SK-N-SH treated with all-trans-retinoic acid at 6 μM for 48 hours (cell line): Measurements from ENCODE around the gene EIF5B.

Source experiments
- ARNTL ChIP-seq: fragments of 450-650 bp; formaldehyde crosslinking; IDR thresholded peaks from 2 replicates; pipeline ENCODE4 v1.5.0; 2020; ENCODE audit warnings: low read depth, mild to moderate bottlenecking, moderate library complexity, borderline replicate concordance
- CSDC2 ChIP-seq: fragments of 250-450 bp; sonication (Bioruptor Pico); IDR thresholded peaks from 2 replicates; pipeline ENCODE4 v1.5.0; 2020; ENCODE audit warnings: mild to moderate bottlenecking, moderate library complexity
- ESRRG ChIP-seq: fragments of 250-450 bp; sonication (Bioruptor Pico); IDR thresholded peaks from 2 replicates; pipeline ENCODE4 v1.6.1; 2021; ENCODE audit warnings: mild to moderate bottlenecking
- ISL1 ChIP-seq: fragments of 250-450 bp; sonication (Bioruptor Pico); IDR thresholded peaks from 2 replicates; pipeline ENCODE4 v2.1.2; 2022; ENCODE audit warnings: mild to moderate bottlenecking, moderate library complexity
- RARB ChIP-seq: fragments of 250-450 bp; sonication (Bioruptor Pico); IDR thresholded peaks from 2 replicates; pipeline ENCODE4 v1.8.0; 2021; ENCODE audit warnings: mild to moderate bottlenecking, moderate library complexity
- SNAI2 ChIP-seq: fragments of 250-450 bp; sonication (Bioruptor Pico); IDR thresholded peaks from 2 replicates; pipeline ENCODE4 v1.5.0; 2020; ENCODE audit warnings: mild to moderate bottlenecking, moderate library complexity
- TOX ChIP-seq: fragments of 250-450 bp; sonication (Bioruptor Pico); IDR thresholded peaks from 2 replicates; pipeline ENCODE4 v1.8.0; 2021; ENCODE audit warnings: mild to moderate bottlenecking, moderate library complexity, borderline replicate concordance
- ZFP3 ChIP-seq: fragments of 250-450 bp; sonication (Bioruptor Pico); IDR thresholded peaks from 2 replicates; pipeline ENCODE4 v1.5.0; 2020; ENCODE audit warnings: mild to moderate bottlenecking, moderate library complexity
- ZFP30 ChIP-seq: fragments of 450-650 bp; formaldehyde crosslinking; IDR thresholded peaks from 2 replicates; pipeline ENCODE4 v1.5.0; 2022; ENCODE audit warnings: mild to moderate bottlenecking, moderate library complexity
- ZNF70 ChIP-seq: fragments of 450-650 bp; formaldehyde crosslinking; IDR thresholded peaks from 2 replicates; pipeline ENCODE4 v1.5.0; 2020; ENCODE audit warnings: mild to moderate bottlenecking, moderate library complexity
- TF ChIP-seq, protein P1 (sequence below): fragments of 250-450 bp; sonication (Bioruptor Pico); IDR thresholded peaks from 2 replicates; pipeline ENCODE4 v1.5.1; 2020; ENCODE audit warnings: low read depth, mild to moderate bottlenecking, moderate library complexity
- TF ChIP-seq, protein P2 (sequence below): fragments of 250-450 bp; sonication (Bioruptor Pico); IDR thresholded peaks from 2 replicates; pipeline ENCODE4 v1.5.1; 2021; ENCODE audit warnings: mild to moderate bottlenecking, moderate library complexity
- TF ChIP-seq, protein P3 (sequence below): fragments of 250-450 bp; sonication (Bioruptor Pico); IDR thresholded peaks from 2 replicates; pipeline ENCODE4 v1.8.0; 2020; ENCODE audit warnings: mild to moderate bottlenecking, moderate library complexity, borderline replicate concordance

DNA sequence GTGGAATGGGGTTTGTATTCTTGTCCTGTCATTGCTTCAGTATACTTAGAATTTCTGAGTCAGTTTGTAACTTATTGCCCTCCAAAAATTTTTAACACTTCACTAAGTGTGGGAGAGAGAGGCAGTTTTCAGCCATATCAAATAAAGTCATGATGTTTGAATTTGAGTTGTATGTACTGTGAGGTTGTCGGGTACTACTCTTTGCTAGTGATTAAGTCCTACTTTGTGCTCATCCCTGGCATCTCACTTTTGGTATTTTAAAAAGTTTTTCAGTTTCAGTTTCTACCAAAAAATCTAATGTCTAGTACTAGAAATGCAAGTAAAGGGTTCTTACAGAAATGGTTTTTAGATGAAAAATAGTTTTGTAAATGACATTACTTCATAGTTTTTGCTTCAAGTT, 40.7 kb downstream of the EIF5B start:
- TF ChIP-seq SNAI2 (CRISPR knock-in tag) (no peak), ISL1 (CRISPR knock-in tag) (no peak), ESRRG (no peak), CSDC2 (CRISPR knock-in tag) (no peak), RARB (CRISPR knock-in tag) (no peak), ZFP3 (CRISPR knock-in tag) (no peak), ZFP30 (CRISPR knock-in tag) (no peak), ARNTL (CRISPR knock-in tag) (no peak), TOX (CRISPR knock-in tag) (no peak), ZNF70 (CRISPR knock-in tag) (no peak)
- TF ChIP-seq, protein P1, sequence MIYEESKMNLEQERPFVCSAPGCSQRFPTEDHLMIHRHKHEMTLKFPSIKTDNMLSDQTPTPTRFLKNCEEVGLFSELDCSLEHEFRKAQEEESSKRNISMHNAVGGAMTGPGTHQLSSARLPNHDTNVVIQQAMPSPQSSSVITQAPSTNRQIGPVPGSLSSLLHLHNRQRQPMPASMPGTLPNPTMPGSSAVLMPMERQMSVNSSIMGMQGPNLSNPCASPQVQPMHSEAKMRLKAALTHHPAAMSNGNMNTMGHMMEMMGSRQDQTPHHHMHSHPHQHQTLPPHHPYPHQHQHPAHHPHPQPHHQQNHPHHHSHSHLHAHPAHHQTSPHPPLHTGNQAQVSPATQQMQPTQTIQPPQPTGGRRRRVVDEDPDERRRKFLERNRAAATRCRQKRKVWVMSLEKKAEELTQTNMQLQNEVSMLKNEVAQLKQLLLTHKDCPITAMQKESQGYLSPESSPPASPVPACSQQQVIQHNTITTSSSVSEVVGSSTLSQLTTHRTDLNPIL (CRISPR knock-in tag) = no peak
- TF ChIP-seq, protein P2, sequence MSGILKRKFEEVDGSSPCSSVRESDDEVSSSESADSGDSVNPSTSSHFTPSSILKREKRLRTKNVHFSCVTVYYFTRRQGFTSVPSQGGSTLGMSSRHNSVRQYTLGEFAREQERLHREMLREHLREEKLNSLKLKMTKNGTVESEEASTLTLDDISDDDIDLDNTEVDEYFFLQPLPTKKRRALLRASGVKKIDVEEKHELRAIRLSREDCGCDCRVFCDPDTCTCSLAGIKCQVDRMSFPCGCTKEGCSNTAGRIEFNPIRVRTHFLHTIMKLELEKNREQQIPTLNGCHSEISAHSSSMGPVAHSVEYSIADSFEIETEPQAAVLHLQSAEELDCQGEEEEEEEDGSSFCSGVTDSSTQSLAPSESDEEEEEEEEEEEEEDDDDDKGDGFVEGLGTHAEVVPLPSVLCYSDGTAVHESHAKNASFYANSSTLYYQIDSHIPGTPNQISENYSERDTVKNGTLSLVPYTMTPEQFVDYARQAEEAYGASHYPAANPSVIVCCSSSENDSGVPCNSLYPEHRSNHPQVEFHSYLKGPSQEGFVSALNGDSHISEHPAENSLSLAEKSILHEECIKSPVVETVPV (CRISPR knock-in tag) = no peak
- TF ChIP-seq, protein P3, sequence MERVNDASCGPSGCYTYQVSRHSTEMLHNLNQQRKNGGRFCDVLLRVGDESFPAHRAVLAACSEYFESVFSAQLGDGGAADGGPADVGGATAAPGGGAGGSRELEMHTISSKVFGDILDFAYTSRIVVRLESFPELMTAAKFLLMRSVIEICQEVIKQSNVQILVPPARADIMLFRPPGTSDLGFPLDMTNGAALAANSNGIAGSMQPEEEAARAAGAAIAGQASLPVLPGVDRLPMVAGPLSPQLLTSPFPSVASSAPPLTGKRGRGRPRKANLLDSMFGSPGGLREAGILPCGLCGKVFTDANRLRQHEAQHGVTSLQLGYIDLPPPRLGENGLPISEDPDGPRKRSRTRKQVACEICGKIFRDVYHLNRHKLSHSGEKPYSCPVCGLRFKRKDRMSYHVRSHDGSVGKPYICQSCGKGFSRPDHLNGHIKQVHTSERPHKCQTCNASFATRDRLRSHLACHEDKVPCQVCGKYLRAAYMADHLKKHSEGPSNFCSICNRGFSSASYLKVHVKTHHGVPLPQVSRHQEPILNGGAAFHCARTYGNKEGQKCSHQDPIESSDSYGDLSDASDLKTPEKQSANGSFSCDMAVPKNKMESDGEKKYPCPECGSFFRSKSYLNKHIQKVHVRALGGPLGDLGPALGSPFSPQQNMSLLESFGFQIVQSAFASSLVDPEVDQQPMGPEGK (CRISPR knock-in tag) = no peak
